ENCODE data around the gene GRM8. TPM values are rescaled to one million over a fixed set of nuclear protein-coding genes. Genes with fewer than 3 reads are reported as not detected.

Gene GRM8
- total and polyA plus RNA-seq, 9 of the 15 experiments (the other 6 are each of a cell fraction or from before 2014, with no cell fraction given): 0.13 TPM; not detected in 7

DNA sequence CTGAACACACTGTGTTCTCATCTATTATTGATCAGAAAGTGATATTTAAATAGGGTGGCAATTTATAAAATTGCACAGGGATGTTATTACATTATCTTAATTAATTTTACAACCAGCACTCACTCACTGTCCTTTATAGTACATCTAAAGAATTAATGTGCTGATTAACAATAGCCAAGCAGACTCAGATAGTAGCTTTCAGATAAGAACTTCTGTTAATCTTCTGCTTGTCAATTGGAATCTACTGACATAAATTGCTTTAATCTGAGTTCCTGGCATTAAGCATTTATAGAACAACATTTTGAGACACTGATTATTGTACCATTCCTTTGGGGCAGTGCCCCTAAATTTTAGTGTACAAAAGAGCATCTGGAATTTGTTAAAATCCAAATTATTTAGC, 408.9 kb downstream of the GRM8 start:
- no peaks in the 10 kb centered on the region for H3K9me1 ChIP-seq (ENCODE audit: control insufficient read depth, insufficient read depth, low read length)
- CTCF ChIA-PET (ENCODE audit: low intra/inter-chr PET ratio): no interaction called here
- no peaks in the 10 kb centered on the region for H3K27me3 ChIP-seq (ENCODE audit: control insufficient read depth in 2 of 2, insufficient read depth in 2 of 2, low read length in 2 of 2)
- TF ChIP-seq ZNF165 (CRISPR knock-in tag; IDR thresholded peaks at IDR 0.05; ENCODE audit: borderline replicate concordance) (no peak), FOXM1 (IDR thresholded peaks at IDR 0.05; ENCODE audit: low read depth) (no peak), FOXM1 (CRISPR knock-in tag; IDR thresholded peaks at IDR 0.05; ENCODE audit: low read depth) (no peak), ZNF133 (CRISPR knock-in tag; IDR thresholded peaks at IDR 0.05) (no peak), CREB5 (CRISPR knock-in tag; IDR thresholded peaks at IDR 0.05) (no peak)
- H2AFZ ChIP-seq (ENCODE audit: low read depth, low read length): no peak overlapping the region
- in situ Hi-C loops (cut with MboI): no loop called here
- ATAC-seq: no peak
- H3K4me3 ChIP-seq: no peak overlapping the region
- H4K20me1 ChIP-seq (replicated peaks; ENCODE audit: control insufficient read depth, insufficient read depth, low read length): no peaks in the 10 kb centered on the region
- intact Hi-C loops (cut with micrococcal nuclease): no loop called here
- no peak for DNase-seq (ENCODE audit: extremely low read depth in 1 of 4, low spot score in 3 of 4)
- no peaks in the 10 kb centered on the region for H3K79me2 ChIP-seq (ENCODE audit: control insufficient read depth, insufficient read depth, low read length)
- BruUV-seq (replicated peaks): no TSS peak
- 0 out of 2 replicates have a peak, but pooled peaks cover 3% of the 10 kb centered on the region for H3K9me3 ChIP-seq (replicated peaks; ENCODE audit: control insufficient read depth, insufficient read depth, low read depth, low read length)
- H3K27ac ChIP-seq (ENCODE audit: extremely low read depth, low read depth, low read length): no peak overlapping the region
- H3K4me1 ChIP-seq (replicated peaks in 1 of 2; ENCODE audit: control insufficient read depth in 2 of 2, insufficient read depth in 2 of 2, low read length in 2 of 2): no peaks in the 10 kb centered on the region
- no peak overlapping the region for H3K4me2 ChIP-seq (ENCODE audit: insufficient read depth, low read length)
- no peak overlapping the region for H3K9ac ChIP-seq (ENCODE audit: insufficient read depth in 1 of 2, low read depth in 2 of 2, low read length in 2 of 2)
- H3K36me3 ChIP-seq (ENCODE audit: control insufficient read depth, insufficient read depth, low read length): no peaks in the 10 kb centered on the region
- POLR2A ChIA-PET: no interaction called here
- no peak for FAIRE-seq

DNA sequence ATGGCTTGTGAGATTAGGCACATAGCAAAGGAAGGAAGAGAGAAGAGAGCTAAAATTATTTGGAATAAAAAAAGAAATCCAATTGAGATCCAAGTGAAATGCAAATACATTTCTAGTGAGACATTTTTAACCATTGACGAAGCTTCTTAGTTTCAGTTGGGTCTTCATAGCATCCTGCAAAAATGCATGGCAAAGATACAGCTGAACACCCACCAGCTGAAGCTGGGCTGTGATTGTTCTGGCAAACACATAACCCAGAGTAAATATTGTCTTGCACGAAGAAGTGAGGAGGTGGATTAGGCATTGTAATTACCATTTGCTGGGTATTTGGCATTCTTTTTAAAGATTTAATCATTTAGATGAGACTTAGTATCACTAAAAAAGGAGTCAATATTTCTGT, 409.4 kb downstream of the GRM8 start:
- H4K20me1 ChIP-seq (replicated peaks; ENCODE audit: control insufficient read depth, insufficient read depth, low read length): no peaks in the 10 kb centered on the region
- H3K4me2 ChIP-seq (ENCODE audit: insufficient read depth, low read length): no peak overlapping the region
- 0 out of 2 replicates have a peak, but pooled peaks cover 3% of the 10 kb centered on the region for H3K9me3 ChIP-seq (replicated peaks; ENCODE audit: control insufficient read depth, insufficient read depth, low read depth, low read length)
- H3K4me1 ChIP-seq (replicated peaks in 1 of 2; ENCODE audit: control insufficient read depth in 2 of 2, insufficient read depth in 2 of 2, low read length in 2 of 2): no peaks in the 10 kb centered on the region
- intact Hi-C loops (cut with micrococcal nuclease): no loop called here
- ATAC-seq (no peak), FAIRE-seq (no peak), DNase-seq (ENCODE audit: extremely low read depth in 1 of 4, low spot score in 3 of 4) (no peak)
- in situ Hi-C loops (cut with MboI): no loop called here
- H3K4me3 ChIP-seq: no peak overlapping the region
- ChIA-PET POLR2A (no interaction called here), CTCF (ENCODE audit: low intra/inter-chr PET ratio) (no interaction called here)
- no peaks in the 10 kb centered on the region for H3K36me3 ChIP-seq (ENCODE audit: control insufficient read depth, insufficient read depth, low read length)
- BruUV-seq (replicated peaks): no TSS peak
- no peak overlapping the region for H3K9ac ChIP-seq (ENCODE audit: insufficient read depth in 1 of 2, low read depth in 2 of 2, low read length in 2 of 2)
- H2AFZ ChIP-seq (ENCODE audit: low read depth, low read length): no peak overlapping the region
- no peaks in the 10 kb centered on the region for H3K9me1 ChIP-seq (ENCODE audit: control insufficient read depth, insufficient read depth, low read length)
- no peaks in the 10 kb centered on the region for H3K27me3 ChIP-seq (ENCODE audit: control insufficient read depth in 2 of 2, insufficient read depth in 2 of 2, low read length in 2 of 2)
- 2% methylated on average over 2 of the region's 2 CpGs for WGBS (ENCODE audit: insufficient coverage, low coverage, missing lambda C conversion rate)
- no peaks in the 10 kb centered on the region for H3K79me2 ChIP-seq (ENCODE audit: control insufficient read depth, insufficient read depth, low read length)
- TF ChIP-seq, protein P1, sequence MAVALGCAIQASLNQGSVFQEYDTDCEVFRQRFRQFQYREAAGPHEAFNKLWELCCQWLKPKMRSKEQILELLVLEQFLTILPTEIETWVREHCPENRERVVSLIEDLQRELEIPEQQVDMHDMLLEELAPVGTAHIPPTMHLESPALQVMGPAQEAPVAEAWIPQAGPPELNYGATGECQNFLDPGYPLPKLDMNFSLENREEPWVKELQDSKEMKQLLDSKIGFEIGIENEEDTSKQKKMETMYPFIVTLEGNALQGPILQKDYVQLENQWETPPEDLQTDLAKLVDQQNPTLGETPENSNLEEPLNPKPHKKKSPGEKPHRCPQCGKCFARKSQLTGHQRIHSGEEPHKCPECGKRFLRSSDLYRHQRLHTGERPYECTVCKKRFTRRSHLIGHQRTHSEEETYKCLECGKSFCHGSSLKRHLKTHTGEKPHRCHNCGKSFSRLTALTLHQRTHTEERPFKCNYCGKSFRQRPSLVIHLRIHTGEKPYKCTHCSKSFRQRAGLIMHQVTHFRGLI (CRISPR knock-in tag; IDR thresholded peaks at IDR 0.05): no peak
- no peak for TF ChIP-seq PTTG1 (tag; IDR thresholded peaks at IDR 0.05; ENCODE audit: low read depth)
- TF ChIP-seq, protein P2, sequence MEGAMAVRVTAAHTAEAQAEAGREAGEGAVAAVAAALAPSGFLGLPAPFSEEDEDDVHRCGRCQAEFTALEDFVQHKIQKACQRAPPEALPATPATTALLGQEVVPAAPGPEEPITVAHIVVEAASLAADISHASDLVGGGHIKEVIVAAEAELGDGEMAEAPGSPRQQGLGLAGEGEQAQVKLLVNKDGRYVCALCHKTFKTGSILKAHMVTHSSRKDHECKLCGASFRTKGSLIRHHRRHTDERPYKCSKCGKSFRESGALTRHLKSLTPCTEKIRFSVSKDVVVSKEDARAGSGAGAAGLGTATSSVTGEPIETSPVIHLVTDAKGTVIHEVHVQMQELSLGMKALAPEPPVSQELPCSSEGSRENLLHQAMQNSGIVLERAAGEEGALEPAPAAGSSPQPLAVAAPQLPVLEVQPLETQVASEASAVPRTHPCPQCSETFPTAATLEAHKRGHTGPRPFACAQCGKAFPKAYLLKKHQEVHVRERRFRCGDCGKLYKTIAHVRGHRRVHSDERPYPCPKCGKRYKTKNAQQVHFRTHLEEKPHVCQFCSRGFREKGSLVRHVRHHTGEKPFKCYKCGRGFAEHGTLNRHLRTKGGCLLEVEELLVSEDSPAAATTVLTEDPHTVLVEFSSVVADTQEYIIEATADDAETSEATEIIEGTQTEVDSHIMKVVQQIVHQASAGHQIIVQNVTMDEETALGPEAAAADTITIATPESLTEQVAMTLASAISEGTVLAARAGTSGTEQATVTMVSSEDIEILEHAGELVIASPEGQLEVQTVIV (CRISPR knock-in tag; IDR thresholded peaks at IDR 0.05; ENCODE audit: borderline replicate concordance): no peak
- no peak for TF ChIP-seq TCF3 (CRISPR knock-in tag; IDR thresholded peaks at IDR 0.05)
- no peak overlapping the region for H3K27ac ChIP-seq (ENCODE audit: extremely low read depth, low read depth, low read length)

Measured in K562 (cell line).